ENCODE measurements around the gene FAM222A.

FAM222A gene

DNA sequence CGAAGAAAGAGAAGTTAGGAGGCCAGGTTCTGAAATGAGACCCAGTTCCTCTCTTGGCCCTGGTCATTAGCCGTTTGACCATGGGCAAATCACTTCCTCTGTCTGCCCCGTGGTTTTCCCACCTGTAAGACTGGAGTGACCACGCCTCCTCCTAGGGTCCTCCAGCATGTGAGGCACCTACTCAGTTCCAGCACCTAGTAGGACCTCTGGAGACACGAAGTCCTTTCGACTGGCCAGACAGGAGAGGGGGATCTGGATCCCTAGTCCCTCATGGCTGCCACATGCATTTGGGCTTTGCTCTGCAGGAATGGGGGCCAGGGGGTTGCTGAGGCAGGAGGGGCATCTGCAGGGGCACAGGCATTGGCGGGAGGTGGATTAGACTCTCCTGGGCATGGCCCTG is 103.2 kb downstream of the FAM222A start:
- H3K4me3 ChIP-seq = no peak overlapping the region
- no peaks in the 10 kb centered on the region for H3K9me3 ChIP-seq (ENCODE audit: low read depth, low read length)
- no peak overlapping the region for H3K27ac ChIP-seq
- H3K9ac ChIP-seq (ENCODE audit: insufficient read length) = no peak overlapping the region
- no peaks in the 10 kb centered on the region for H3K36me3 ChIP-seq (ENCODE audit: insufficient read depth, low read length)
- TF ChIP-seq FOXP2 (optimal IDR thresholded peaks at IDR 0.05; ENCODE audit: control extremely low read depth, extremely low read length, insufficient read depth) (no peak), POLR2AphosphoS5 (IDR thresholded peaks at IDR 0.05; ENCODE audit: borderline replicate concordance, low read depth, low read length) (no peak), EZH2 (IDR thresholded peaks at IDR 0.05) (no peak)
- no peak for DNase-seq (ENCODE audit: low read depth, low spot score)

DNA sequence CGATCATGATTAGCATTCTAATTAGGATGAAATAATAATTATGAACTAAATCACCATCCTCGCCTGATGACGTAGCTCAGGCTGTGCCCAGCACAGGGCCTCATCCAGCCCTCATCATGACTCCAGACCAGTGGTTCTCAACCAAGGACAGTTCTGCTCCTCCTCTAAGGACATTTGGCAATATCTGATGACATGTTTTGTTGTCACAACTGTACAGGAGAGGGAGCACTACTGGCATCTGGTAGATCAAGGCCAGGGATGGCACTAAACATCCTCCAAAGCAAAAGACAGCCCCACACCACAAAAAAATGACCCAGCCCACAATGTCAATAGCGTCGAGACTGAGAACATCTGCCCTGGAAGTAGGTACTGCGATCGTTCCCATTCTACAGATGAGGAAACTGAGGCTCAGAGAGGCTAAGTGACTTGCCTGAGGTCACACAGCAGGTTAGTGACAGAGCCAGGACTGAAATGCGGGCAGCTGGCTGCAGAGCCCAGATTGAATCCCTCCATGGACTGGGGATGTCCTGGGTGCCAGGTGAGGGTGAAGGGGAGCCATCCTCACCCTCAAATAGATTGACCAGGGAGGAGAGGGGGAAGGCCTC is 104.1 kb downstream of the FAM222A start:
- Histone ChIP-seq H3K4me3 (no peak overlapping the region), H3K36me3 (ENCODE audit: insufficient read depth, low read length) (no peaks in the 10 kb centered on the region), H3K9me3 (ENCODE audit: low read depth, low read length) (no peaks in the 10 kb centered on the region), H3K27ac (no peak overlapping the region), H3K9ac (ENCODE audit: insufficient read length) (no peak overlapping the region)
- no peak for DNase-seq (ENCODE audit: low read depth, low spot score)
- TF ChIP-seq POLR2AphosphoS5 (IDR thresholded peaks at IDR 0.05; ENCODE audit: borderline replicate concordance, low read depth, low read length) (no peak), FOXP2 (optimal IDR thresholded peaks at IDR 0.05; ENCODE audit: control extremely low read depth, extremely low read length, insufficient read depth) (no peak), EZH2 (IDR thresholded peaks at IDR 0.05) (no peak)

- no peaks in the 10 kb centered on the region for H3K9me3 ChIP-seq (ENCODE audit: low read depth, low read length)
- no peak overlapping the region for H3K27ac ChIP-seq
- DNase-seq (ENCODE audit: low read depth, low spot score) = no peak
- H3K4me3 ChIP-seq = no peak overlapping the region
- no peaks in the 10 kb centered on the region for H3K36me3 ChIP-seq (ENCODE audit: insufficient read depth, low read length)
- no peak overlapping the region for H3K9ac ChIP-seq (ENCODE audit: insufficient read length)
- TF ChIP-seq POLR2AphosphoS5 (IDR thresholded peaks at IDR 0.05; ENCODE audit: borderline replicate concordance, low read depth, low read length) (no peak), FOXP2 (optimal IDR thresholded peaks at IDR 0.05; ENCODE audit: control extremely low read depth, extremely low read length, insufficient read depth) (no peak), EZH2 (IDR thresholded peaks at IDR 0.05) (no peak)
These were observed 104.6 kb downstream of the FAM222A start for GRCh38 chr12:109818253-109818652.

DNA sequence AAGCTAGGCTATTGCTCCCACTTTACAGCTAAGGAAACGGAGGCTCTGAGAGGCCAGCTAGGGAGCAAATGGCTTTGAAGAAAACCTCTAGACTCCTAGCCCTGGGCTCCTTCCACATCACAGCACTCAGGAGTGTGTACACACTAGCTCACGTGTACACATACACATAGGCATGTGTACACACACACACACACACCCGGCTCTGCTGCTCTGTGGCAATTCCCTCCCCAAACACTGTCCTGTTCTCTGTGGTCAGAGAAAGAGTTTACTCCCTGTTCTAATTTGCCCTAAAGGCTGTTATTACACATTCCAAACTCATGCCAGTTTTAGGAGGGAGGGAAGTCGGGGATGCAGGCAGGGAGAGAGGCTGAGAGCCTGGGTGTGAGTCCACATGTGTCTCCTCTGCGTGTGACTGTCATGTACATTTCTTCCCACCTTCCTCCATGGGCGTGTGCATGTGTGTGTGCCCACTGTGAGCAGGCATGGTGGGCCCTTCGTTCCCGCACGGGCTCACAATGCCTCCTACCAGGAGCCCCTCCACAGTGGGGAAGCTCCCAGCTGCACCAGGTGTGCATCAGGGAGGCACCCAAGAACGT is 105.4 kb downstream of the FAM222A start:
- Histone ChIP-seq H3K27ac (no peak overlapping the region), H3K9ac (ENCODE audit: insufficient read length) (no peak overlapping the region), H3K36me3 (ENCODE audit: insufficient read depth, low read length) (no peaks in the 10 kb centered on the region), H3K9me3 (ENCODE audit: low read depth, low read length) (no peaks in the 10 kb centered on the region), H3K4me3 (no peak overlapping the region)
- TF ChIP-seq FOXP2 (optimal IDR thresholded peaks at IDR 0.05; ENCODE audit: control extremely low read depth, extremely low read length, insufficient read depth) (no peak), POLR2AphosphoS5 (IDR thresholded peaks at IDR 0.05; ENCODE audit: borderline replicate concordance, low read depth, low read length) (no peak), EZH2 (IDR thresholded peaks at IDR 0.05) (no peak)
- no peak for DNase-seq (ENCODE audit: low read depth, low spot score)
